ENCODE results near the gene OVCH1. TPM values are rescaled to one million over a fixed set of nuclear protein-coding genes. Genes with fewer than 3 reads are reported as not detected.
"Not testable (repeated sequence)": the region's sequence is repeated elsewhere in the genome, so short reads cannot be mapped to it uniquely, and the experiment has no call there.

Gene OVCH1
- total RNA-seq, 2 experiments from 2014 or later, result not detected

GRCh38 chr12:29437575-29437974 is 59.9 kb downstream of the OVCH1 start:
- Mint-ChIP-seq H3K4me1 (ENCODE audit: low read depth) (no peaks in the 10 kb centered on the region), H3K36me3 (ENCODE audit: low read depth) (no peaks in the 10 kb centered on the region), H3K9me3 (no peaks in the 10 kb centered on the region), H3K4me3 (no peak overlapping the region), H3K27me3 (peaks cover 39% of the 10 kb centered on the region), H3K27ac (no peak overlapping the region)
- TF ChIP-seq CTCF (IDR thresholded peaks at IDR 0.05), result no peak
- CTCF ChIA-PET, result no interaction called here
- H3K36me3 ChIP-seq (ENCODE audit: insufficient read depth, low read length), result no peaks in the 10 kb centered on the region
- H3K9me3 ChIP-seq (ENCODE audit: control insufficient read depth in 1 of 2, insufficient read depth in 1 of 2, low read length in 2 of 2), result no peaks in the 10 kb centered on the region
- no peak overlapping the region for H3K27ac ChIP-seq (ENCODE audit: low read depth in 1 of 2, low read length in 2 of 2)
- POLR2A ChIA-PET, result no interaction called here
- no peak overlapping the region for H3K4me3 ChIP-seq (ENCODE audit: low read length)
- H3K4me1 ChIP-seq (ENCODE audit: insufficient read depth, low read length), result no peaks in the 10 kb centered on the region
- no peak for DNase-seq
- intact Hi-C loops (cut with DNase I, micrococcal nuclease), result no loop called here
- no peaks in the 10 kb centered on the region for H3K27me3 ChIP-seq (ENCODE audit: control insufficient read depth in 1 of 2, insufficient read depth in 2 of 2, low read length in 2 of 2)
- ATAC-seq (ENCODE audit: poor library complexity), result no peak

GRCh38 chr12:29436815-29437214 is 60.7 kb downstream of the OVCH1 start:
- H3K9me3 ChIP-seq (ENCODE audit: control insufficient read depth in 1 of 2, insufficient read depth in 1 of 2, low read length in 2 of 2); intact Hi-C loops (cut with DNase I, micrococcal nuclease); CTCF ChIA-PET; H3K4me3 ChIP-seq (ENCODE audit: low read length); H3K4me1 Mint-ChIP-seq (ENCODE audit: low read depth); H3K36me3 Mint-ChIP-seq (ENCODE audit: low read depth); ATAC-seq (ENCODE audit: poor library complexity); POLR2A ChIA-PET; H3K4me3 Mint-ChIP-seq; H3K27ac Mint-ChIP-seq; H3K27ac ChIP-seq (ENCODE audit: low read depth in 1 of 2, low read length in 2 of 2); H3K27me3 ChIP-seq (ENCODE audit: control insufficient read depth in 1 of 2, insufficient read depth in 2 of 2, low read length in 2 of 2); H3K36me3 ChIP-seq (ENCODE audit: insufficient read depth, low read length); H3K9me3 Mint-ChIP-seq; H3K4me1 ChIP-seq (ENCODE audit: insufficient read depth, low read length); DNase-seq: not testable (repeated sequence)
- H3K27me3 Mint-ChIP-seq, result peaks cover 46% of the 10 kb centered on the region

- CTCF ChIA-PET, result no interaction called here
- no peaks in the 10 kb centered on the region for H3K36me3 ChIP-seq (ENCODE audit: insufficient read depth, low read length)
- DNase-seq (no peak), ATAC-seq (ENCODE audit: poor library complexity) (no peak)
- Mint-ChIP-seq H3K9me3 (no peaks in the 10 kb centered on the region), H3K27ac (no peak overlapping the region), H3K4me3 (no peak overlapping the region), H3K4me1 (ENCODE audit: low read depth) (no peaks in the 10 kb centered on the region), H3K27me3 (peaks cover 21% of the 10 kb centered on the region), H3K36me3 (ENCODE audit: low read depth) (no peaks in the 10 kb centered on the region)
- no peak for TF ChIP-seq CTCF (IDR thresholded peaks at IDR 0.05)
- POLR2A ChIA-PET, result no interaction called here
- intact Hi-C loops (cut with DNase I, micrococcal nuclease), result no loop called here
- no peaks in the 10 kb centered on the region for H3K27me3 ChIP-seq (ENCODE audit: control insufficient read depth in 1 of 2, insufficient read depth in 2 of 2, low read length in 2 of 2)
- no peaks in the 10 kb centered on the region for H3K9me3 ChIP-seq (ENCODE audit: control insufficient read depth in 1 of 2, insufficient read depth in 1 of 2, low read length in 2 of 2)
- H3K4me3 ChIP-seq (ENCODE audit: low read length), result no peak overlapping the region
- no peak overlapping the region for H3K27ac ChIP-seq (ENCODE audit: low read depth in 1 of 2, low read length in 2 of 2)
- H3K4me1 ChIP-seq (ENCODE audit: insufficient read depth, low read length), result no peaks in the 10 kb centered on the region
These were observed 66.0 kb downstream of the OVCH1 start for GRCh38 chr12:29431513-29431912.

- ChIA-PET CTCF (no interaction called here), POLR2A (no interaction called here)
- Mint-ChIP-seq H3K9me3 (no peaks in the 10 kb centered on the region), H3K27ac (no peak overlapping the region), H3K36me3 (ENCODE audit: low read depth) (no peaks in the 10 kb centered on the region), H3K27me3 (peaks cover 21% of the 10 kb centered on the region), H3K4me3 (no peak overlapping the region), H3K4me1 (ENCODE audit: low read depth) (no peaks in the 10 kb centered on the region)
- Histone ChIP-seq H3K4me1 (ENCODE audit: insufficient read depth, low read length) (no peaks in the 10 kb centered on the region), H3K36me3 (ENCODE audit: insufficient read depth, low read length) (no peaks in the 10 kb centered on the region), H3K4me3 (ENCODE audit: low read length) (no peak overlapping the region), H3K9me3 (ENCODE audit: control insufficient read depth in 1 of 2, insufficient read depth in 1 of 2, low read length in 2 of 2) (no peaks in the 10 kb centered on the region), H3K27ac (ENCODE audit: low read depth in 1 of 2, low read length in 2 of 2) (no peak overlapping the region), H3K27me3 (ENCODE audit: control insufficient read depth in 1 of 2, insufficient read depth in 2 of 2, low read length in 2 of 2) (no peaks in the 10 kb centered on the region)
- ATAC-seq (ENCODE audit: poor library complexity), result no peak
- intact Hi-C loops (cut with DNase I, micrococcal nuclease), result no loop called here
- no peak for DNase-seq
- TF ChIP-seq CTCF (IDR thresholded peaks at IDR 0.05), result no peak
These were observed 66.8 kb downstream of the OVCH1 start for GRCh38 chr12:29430716-29431044.

All from CD4-positive, alpha-beta T cell (primary cell).